Measurements from ENCODE around the gene SETD6.

DNA sequence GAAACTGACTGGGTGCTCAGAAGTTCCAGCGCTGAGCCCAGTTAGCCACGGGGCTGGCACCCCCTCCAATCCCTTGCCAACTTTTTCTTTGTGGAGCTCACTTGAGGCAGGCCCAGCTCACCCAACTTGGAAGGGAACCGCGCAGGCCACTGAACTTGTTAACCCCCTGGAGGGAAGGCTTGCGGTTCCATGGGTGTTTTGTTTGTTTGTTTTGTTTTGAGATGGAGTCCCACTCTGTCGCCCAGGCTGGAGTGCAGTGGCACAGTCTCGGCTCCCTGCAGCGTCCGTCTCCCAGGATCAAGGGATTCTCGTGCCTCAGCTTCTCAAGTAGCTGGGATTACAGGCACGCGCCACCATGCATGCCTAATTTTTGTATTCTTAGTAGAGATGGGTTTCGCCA, 49.5 kb upstream of the SETD6 start:
- TF ChIP-seq CTCF (conservative IDR thresholded peaks at IDR 0.05; ENCODE audit: low read length) (no peak), EZH2phosphoT487 (IDR thresholded peaks at IDR 0.05; ENCODE audit: borderline replicate concordance) (no peak)

Data from Loucy (cell line).